Kidney glomerular epithelial cell (primary cell): ENCODE data around the gene CLMP.

Experiments
- DNase-seq: peaks from one replicate; lab custom pipeline; 2025; lab: John Stamatoyannopoulos, UW

CLMP gene, protein sequence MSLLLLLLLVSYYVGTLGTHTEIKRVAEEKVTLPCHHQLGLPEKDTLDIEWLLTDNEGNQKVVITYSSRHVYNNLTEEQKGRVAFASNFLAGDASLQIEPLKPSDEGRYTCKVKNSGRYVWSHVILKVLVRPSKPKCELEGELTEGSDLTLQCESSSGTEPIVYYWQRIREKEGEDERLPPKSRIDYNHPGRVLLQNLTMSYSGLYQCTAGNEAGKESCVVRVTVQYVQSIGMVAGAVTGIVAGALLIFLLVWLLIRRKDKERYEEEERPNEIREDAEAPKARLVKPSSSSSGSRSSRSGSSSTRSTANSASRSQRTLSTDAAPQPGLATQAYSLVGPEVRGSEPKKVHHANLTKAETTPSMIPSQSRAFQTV

DNA sequence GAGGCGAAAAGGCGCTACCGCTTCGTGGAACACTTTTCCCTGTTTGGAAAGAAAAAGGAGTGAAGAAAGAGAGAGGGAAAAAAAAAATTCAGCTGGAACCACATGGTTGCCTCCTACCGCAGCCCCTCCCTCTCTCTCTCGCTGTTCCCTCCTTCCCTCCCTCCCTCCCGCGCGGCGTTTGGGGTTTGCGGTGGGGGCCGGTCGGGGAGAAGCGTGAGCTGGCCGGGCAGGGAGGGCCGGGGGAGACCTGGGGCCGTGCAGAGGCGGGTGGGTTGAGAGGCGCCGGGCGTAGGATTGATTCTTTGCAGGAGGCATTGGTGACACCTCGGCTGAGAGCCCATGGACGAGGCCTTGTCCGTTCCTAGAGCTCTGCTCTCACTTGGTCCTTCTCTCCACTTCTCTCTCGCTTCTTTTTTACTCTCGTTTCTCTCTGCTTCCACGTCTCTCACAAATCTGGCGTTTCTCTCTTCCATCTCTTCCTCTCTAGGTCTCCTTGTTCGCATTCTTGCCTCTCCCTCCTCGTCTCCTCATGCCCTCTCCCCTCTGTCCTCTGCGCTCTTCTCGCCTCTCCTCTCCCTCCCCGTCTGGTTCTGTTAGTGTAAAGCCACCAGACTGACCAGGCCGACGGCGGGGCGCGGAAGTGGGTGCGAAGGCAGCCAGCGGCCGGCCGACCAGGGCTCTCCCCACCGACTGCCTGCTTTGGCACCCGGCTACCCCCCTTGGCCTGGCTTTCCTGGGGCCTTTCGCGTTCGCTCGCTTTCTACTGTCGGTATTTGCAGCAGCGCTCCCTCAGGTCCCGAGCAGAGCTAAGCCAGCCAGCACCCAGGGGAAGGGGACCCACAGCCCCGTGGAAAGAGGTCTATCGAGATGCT is at the start of gene CLMP:
Gene CLMP, minus strand, starts transcription at position 61 of the 872 bp plus-strand sequence. CDS start 308 bp downstream, outside the sequence.
- no peak for DNase-seq

DNA sequence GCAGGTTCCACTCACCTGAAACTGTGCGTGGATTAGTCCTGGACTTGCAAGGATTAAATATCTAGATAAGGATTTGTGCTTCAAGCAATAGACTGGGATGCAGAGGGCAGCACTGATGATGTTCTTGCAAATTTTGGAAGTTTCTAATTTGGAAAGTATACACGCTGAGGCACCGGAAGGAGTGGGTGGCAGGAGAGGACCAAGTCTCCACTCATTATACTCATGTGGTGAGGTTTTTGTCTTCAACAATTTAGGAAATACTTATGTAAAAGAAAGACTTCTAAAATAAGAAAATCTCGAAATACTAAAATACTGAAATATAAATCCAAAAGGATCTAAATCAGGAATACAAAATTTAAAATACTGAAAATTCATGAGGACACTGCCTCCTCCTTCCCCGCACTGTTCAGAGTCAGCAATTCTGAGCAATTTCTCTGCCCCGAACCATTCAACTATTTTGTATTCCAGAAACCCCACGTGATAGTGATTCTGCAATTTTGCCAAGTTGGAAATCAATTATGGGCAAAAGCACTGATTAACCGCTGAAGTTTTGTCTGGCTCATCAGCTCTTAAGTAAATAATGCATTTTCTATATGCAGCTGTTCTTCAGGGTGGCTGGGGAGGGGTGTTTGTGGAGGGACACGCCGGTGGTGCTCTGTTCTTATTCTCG is 47.0 kb upstream of the CLMP start:
- DNase-seq, result no peak

DNA sequence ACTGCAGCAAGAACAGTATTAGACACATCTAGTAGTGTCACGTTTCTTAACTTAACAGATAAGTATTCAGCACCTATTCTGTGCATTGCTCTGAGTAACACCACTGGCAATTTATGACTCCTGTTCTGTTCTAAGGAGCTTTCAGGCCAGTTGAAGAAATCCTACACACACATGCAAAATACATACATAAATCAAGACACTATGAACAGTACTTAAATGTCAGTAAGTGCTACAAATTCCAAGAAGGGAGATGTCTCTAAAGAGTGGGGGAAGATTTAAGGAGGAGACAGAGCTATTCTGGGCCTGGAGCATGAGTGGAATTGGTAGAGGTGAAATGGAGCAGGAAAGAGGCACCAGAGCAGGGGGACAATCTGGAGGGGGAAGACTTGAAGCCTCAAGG is 46.2 kb upstream of the CLMP start:
- DNase-seq, result no peak

DNA sequence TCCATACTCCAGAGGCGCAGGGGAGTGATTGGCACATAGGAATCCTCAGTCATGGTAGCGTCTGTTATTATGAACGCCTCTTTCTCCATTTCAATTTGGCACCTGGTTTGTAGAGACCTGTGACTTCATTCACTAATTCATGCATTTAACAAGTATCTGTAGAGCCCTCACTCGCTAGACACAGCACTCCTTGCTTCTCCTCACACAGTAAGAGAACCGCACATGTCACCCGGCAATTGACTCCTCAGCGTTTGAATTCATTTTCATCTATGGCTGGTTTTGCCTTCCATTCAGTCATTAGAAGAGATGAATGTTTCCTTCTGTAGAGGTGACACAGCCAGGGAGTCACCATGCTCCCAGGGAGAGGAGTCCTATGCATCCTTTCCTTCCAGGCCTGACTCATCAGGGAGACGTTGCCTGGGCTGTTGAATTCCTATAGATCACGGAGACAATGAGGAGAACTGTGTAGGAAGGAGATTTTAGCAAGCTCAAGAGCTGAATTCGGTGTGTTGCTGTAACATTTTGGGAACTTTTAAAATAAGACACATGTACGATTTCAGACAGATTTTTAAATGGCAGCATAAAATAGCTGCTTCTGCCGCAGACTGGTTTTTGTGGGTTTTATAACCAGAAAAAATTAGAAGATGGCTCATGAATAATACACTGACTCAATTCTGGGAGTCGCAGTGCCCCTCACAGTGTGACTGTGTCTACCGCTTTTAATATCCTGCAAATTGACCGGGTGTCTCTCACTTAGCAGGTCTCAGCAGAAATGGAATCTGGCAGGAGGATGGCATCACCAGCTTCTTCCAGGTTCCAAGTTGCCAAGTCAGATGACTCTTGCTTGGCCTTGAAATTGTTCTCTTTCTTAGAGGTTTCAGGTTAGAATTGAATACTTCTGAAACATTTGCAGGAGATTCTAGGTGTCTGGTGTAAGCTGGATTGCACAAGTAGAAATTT is 44.4 kb upstream of the CLMP start:
- no peak for DNase-seq

- DNase-seq, result no peak
Observed at GRCh38 chr11:123238297-123238696, 43.2 kb upstream of the CLMP start.

- no peak for DNase-seq
Observed at GRCh38 chr11:123236879-123237278, 41.8 kb upstream of the CLMP start.

- DNase-seq, result no peak
Observed at GRCh38 chr11:123235656-123236261, 40.7 kb upstream of the CLMP start.

GRCh38 chr11:123235117-123235655 is 40.1 kb upstream of the CLMP start:
- no peak for DNase-seq

- DNase-seq, result no peak
Observed at GRCh38 chr11:123233975-123234334, 38.9 kb upstream of the CLMP start.

DNA sequence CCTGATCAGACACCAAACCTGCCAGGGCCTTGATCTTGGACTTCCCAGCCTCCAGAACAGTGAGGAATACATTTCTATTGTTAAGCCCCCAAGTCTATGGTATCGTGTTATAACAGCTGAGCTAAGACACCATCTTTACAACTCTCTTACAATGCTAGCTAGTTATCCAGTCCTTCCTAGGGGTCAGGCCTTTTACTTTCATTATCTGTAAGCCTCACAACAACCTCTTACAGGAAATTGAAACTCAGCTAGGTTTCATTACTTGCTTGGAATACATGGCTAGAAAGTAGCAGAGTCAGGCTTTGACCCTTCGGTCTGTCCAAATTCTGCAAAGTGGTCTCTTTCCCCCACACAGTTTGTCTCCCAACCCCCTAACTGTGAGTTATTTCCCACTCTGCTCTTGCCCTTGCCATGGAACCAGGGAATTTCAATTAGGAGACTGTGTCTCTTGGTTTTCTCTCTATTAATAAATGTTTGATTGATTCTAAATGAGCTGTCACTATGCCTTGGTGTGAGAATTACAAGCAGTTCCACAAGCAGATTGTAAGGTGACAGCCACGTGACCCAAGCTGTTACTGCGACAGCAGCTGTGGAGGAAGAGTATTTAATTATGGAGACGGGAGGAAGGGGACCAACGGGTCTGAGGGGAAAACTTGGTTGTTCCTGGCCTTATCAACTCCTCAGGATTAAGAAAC is 38.4 kb upstream of the CLMP start:
- DNase-seq, result no peak

DNA sequence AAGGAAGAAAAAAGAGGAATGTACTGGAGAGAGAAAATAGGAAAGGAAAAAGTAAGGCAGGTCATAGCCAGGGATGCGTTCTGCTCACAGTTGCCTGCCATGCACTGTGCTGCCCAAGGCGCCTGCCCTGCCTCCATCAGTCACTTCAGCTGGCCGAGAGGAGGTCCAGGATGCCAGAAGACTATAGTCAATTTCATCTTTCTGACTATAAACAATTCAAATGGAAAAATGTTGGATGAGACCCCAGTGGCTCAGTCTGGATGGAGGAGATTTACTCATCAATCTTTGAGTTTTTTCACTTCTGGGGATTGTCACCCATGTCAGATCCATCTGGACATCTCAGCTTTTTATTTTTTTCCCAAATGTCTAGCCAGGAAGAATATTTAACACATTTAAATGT is 36.7 kb upstream of the CLMP start:
- DNase-seq, result no peak

DNA sequence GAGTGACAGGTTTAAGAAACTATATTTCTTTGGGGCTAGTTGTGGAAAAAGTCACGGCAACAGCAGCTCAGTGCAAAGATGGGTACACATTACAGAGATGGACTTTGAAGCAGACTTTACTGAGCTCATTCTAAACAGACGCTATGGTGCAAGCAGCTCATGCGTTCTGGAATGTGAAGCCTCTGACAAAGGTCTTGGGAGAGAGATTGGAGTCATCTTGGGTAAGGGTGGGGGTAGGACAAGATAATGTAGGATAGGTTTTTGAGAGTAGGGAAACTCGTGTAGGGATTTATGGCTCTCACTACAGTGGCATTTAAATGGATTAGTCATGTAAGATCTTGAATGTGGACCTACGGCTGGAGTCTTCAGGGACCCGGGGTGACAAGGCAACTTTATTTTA is 36.2 kb upstream of the CLMP start:
- DNase-seq, result no peak

DNA sequence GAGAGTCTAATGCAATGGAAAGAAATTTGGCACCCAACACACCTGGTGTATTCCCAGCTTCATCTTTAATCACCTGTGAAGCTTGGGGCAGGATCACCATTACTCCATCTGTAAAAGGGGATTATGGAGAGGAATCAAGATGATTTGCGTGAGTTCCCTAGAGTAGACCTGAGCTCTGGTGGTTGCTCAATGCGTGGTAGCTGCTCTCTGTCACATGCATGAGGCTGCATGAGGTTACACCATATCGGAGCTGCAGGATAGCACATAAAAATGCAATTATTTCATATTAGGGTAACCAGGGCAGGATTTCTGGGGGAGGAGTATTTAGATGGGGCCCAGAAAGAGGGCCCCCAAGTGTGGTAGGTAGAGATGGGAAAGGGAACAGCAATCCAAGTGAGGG is 35.3 kb upstream of the CLMP start:
- DNase-seq, result no peak

DNA sequence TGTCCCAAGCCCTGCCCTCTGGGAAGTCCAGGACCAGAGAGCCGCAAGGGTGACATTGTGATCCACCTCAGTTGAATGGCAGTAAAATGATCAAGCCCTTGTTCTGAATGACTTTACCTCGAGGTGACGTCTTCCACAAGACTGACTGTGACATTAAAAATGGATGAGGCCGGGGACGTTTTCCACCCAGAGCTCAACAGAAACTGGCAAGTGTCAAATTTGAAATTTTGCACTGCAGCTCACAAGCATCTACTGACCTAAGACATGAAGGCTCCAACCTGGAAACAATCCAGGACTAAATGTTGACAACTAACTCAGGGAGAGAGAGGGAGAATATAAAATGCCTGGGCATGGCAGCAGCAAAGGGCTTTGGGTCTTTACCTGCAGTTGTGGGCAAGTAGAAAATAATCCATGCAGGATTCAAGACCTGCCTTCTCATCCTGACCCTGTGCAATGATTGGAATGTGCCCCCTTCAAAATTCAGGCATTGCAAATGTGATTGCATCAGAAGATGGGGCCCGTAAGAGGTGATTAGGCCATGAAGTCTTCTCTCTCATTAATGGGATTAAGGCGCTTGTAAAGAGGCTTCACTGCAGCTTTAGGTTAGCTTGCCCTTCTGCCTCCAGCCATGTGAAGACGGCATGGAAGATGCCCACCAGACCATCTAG is 33.6 kb upstream of the CLMP start:
- no peak for DNase-seq

GRCh38 chr11:123227763-123228495 is 32.9 kb upstream of the CLMP start:
- no peak for DNase-seq

GRCh38 chr11:123221584-123221983 is 26.5 kb upstream of the CLMP start:
- DNase-seq, result no peak

DNA sequence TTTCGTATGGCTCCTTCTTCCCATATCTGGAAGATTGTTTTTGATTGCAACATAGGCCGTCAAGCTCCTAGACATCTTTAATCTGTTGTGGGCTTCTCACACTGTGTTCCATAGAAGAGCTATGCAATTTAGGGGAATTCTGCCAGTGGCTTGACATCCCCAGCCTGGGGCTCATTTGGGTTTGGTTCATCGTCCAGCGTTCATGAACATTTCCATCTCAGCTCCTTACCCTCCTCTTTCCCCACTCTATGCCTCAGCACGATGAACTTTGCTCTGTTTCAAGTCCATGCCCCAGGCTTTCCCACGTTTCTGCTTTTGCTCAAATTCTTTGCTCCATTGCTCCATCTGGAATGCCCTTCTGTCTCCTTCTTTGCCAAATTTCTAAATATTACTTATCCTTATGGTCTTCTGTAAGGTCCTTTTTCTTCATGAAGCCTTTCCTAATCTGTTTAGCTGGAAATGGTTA is 26.1 kb upstream of the CLMP start:
- DNase-seq, result no peak

DNA sequence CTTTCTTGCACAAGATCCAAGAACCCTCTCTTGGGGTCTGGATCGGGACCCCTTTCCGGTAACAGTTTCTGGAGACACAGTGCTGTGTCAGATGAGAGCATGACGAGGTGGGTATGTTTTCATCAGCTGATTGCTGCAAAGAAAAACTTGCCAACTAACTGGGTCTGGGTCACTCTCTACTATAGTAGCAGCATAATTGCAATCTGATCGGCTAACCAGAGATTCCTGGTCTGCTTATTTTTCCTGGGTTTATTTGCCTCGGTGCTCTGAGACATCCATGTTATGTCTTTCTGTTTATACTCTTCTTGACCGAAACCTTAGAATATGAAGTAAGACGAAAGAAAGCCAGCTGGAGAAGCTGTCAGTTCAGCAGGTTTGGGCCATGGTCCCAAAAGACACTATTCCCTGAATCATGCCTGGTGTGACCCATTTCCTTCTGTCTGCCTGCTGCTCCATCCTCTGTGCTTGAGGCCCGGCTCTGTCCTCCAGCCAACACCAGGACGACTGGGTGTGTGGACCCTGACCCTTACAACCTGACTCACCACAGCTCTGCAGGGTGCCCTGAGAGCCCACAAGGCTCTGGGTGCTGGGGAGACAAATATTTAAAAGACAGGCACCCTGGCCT is 24.1 kb upstream of the CLMP start:
- DNase-seq, result no peak
